Tibial artery (tissue), 4 donors: ENCODE results near the gene CRYBG1.
A peak's percentile ranks its signal among the peaks of the same experiment; 100 is the strongest.

ENCODE experiments used
- DNase-seq, 2 donors: peaks; one replicate each; pipeline ENCODE4 v3.0.0-alpha.2; 2019
- H3K27ac ChIP-seq, 2 donors: fragments of 200-600 bp; sonication (generic) in 1 of 2; 1 replicate in 1 of 2; 2 replicates in 1 of 2; pipeline ENCODE4 v1.5.1; 2018 to 2019; ENCODE audit warnings: mild to moderate bottlenecking in 1 of 2
- H3K27me3 ChIP-seq, 2 donors: fragments of 200-600 bp; sonication (generic) in 1 of 2; one replicate each; pipeline versions ENCODE4 v1.5.1 to v1.6.0; 2016 to 2019
- H3K36me3 ChIP-seq, 3 donors: fragments of 200-600 bp; sonication (generic) in 2 of 3; one replicate each; pipeline ENCODE4 v1.5.1; 2016 to 2019; ENCODE audit warnings: mild to moderate bottlenecking in 2 of 3
- H3K4me1 ChIP-seq, 4 donors: fragments of 200-600 bp; sonication (generic) in 2 of 4; 1 replicate in 3 of 4; 2 replicates in 1 of 4; pipeline ENCODE4 v1.5.1; 2016 to 2019
- H3K4me3 ChIP-seq, 2 donors: fragments of 200-600 bp; sonication (generic) in 1 of 2; 1 replicate in 1 of 2; 2 replicates in 1 of 2; pipeline ENCODE4 v1.5.1; 2018 to 2019; ENCODE audit warnings: mild to moderate bottlenecking in 2 of 2
- H3K9me3 ChIP-seq, 3 donors: fragments of 200-600 bp; sonication (generic) in 1 of 3; one replicate each; pipeline ENCODE4 v1.5.1; 2016 to 2019
- intact Hi-C: fragments of 100-400 bp; cut with DNase I; formaldehyde crosslinking; loops from one replicate; pipeline ENCODE4 v1.15.0; 2023; ENCODE audit warnings: low total_unique reads
- TF ChIP-seq, protein P1 (sequence below), 2 experiments: fragments of 200-600 bp in 1 of 2; fragments of 450-650 bp in 1 of 2; IDR thresholded peaks; one replicate each; pipeline ENCODE4 v1.5.1; 2017 to 2019; ENCODE audit warnings: antibody characterized with exemption in 2 of 2, mild to moderate bottlenecking in 1 of 2, moderate library complexity in 1 of 2

Gene CRYBG1

DNA sequence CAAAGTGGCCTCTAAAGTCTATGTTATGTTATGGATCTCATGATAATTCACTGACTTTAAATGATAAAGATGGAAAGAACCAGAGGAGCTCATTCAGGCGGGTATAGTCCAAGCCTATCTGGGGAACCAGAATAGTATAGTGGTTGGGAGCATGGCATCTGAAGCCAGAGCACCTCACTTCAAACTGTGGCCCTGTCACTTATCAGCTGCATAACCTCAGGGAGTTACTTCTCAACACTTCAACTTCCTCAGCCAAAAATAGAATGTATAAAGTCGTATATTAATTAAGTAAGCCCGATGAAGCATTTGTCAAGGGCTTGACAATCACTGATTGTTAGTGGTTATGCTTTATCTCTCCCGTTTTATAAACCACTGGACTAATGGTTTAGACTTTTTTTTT lies 156.1 kb downstream of the CRYBG1 start:
- Histone ChIP-seq H3K36me3 (no peaks in the 10 kb centered on the region), H3K27ac (no peak overlapping the region), H3K9me3 (no peaks in the 10 kb centered on the region), H3K27me3 (peaks cover 0 to 4% of the 10 kb centered on the region in 2 donors), H3K4me3 (no peak overlapping the region), H3K4me1 (peaks cover 0 to 14% (median 8%) of the 10 kb centered on the region in 4 donors)
- TF ChIP-seq, protein P1, sequence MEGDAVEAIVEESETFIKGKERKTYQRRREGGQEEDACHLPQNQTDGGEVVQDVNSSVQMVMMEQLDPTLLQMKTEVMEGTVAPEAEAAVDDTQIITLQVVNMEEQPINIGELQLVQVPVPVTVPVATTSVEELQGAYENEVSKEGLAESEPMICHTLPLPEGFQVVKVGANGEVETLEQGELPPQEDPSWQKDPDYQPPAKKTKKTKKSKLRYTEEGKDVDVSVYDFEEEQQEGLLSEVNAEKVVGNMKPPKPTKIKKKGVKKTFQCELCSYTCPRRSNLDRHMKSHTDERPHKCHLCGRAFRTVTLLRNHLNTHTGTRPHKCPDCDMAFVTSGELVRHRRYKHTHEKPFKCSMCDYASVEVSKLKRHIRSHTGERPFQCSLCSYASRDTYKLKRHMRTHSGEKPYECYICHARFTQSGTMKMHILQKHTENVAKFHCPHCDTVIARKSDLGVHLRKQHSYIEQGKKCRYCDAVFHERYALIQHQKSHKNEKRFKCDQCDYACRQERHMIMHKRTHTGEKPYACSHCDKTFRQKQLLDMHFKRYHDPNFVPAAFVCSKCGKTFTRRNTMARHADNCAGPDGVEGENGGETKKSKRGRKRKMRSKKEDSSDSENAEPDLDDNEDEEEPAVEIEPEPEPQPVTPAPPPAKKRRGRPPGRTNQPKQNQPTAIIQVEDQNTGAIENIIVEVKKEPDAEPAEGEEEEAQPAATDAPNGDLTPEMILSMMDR (IDR thresholded peaks at IDR 0.05), result no peak
- intact Hi-C loops, result no loop called here
- no peak for DNase-seq

DNA sequence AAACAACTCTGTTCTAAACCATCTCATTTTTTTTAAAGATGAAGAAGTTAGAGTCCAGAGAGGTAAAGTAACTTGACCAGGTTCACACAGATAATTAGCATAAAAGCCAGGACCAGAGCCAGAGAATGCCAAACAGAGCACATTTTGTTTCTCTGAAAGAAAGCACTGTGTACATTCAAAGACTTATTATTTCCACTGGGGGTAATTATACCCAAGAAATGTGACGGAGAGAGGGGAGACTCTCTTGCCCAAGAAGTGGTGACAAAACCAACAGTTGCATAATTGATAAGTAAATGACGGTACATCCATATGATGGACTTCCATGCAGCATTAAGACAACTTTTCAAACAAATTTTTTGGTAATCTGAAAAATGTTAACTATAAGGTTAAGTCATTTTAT lies 157.2 kb downstream of the CRYBG1 start:
- peaks cover 0 to 9% (median 1%) of the 10 kb centered on the region in 4 donors for H3K4me1 ChIP-seq
- H3K36me3 ChIP-seq, result no peaks in the 10 kb centered on the region
- no peaks in the 10 kb centered on the region for H3K9me3 ChIP-seq
- intact Hi-C loops, result no loop called here
- DNase-seq, result no peak
- no peak overlapping the region for H3K4me3 ChIP-seq
- no peaks in the 10 kb centered on the region for H3K27me3 ChIP-seq
- TF ChIP-seq, protein P1 (IDR thresholded peaks at IDR 0.05), result no peak
- H3K27ac ChIP-seq, result no peak overlapping the region

DNA sequence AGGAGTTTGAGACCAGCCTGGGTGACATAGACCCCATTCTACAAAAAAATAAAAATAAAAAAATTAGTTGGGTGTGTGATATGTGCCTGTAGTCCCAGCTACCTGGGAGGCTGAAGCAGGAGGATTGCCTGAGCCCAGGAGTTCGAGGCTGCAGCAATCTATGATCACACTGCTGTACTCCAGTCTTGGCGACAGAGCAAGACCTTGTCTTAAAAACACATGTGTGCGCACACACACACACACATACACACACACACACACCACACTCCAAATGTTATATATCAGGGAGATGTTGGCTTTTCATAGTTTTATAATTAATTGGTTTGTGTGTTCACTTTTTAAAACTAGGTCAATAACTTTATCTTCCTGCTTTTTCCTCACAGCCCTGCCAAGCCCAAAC lies 158.2 kb downstream of the CRYBG1 start:
- no peaks in the 10 kb centered on the region for H3K36me3 ChIP-seq
- no peak for DNase-seq
- TF ChIP-seq, protein P1 (IDR thresholded peaks at IDR 0.05), result no peak
- no peak overlapping the region for H3K27ac ChIP-seq
- no peaks in the 10 kb centered on the region for H3K9me3 ChIP-seq
- intact Hi-C loops, result no loop called here
- peaks cover 0 to 6% (median 0%) of the 10 kb centered on the region in 4 donors for H3K4me1 ChIP-seq
- H3K27me3 ChIP-seq, result no peaks in the 10 kb centered on the region
- no peak overlapping the region for H3K4me3 ChIP-seq

DNA sequence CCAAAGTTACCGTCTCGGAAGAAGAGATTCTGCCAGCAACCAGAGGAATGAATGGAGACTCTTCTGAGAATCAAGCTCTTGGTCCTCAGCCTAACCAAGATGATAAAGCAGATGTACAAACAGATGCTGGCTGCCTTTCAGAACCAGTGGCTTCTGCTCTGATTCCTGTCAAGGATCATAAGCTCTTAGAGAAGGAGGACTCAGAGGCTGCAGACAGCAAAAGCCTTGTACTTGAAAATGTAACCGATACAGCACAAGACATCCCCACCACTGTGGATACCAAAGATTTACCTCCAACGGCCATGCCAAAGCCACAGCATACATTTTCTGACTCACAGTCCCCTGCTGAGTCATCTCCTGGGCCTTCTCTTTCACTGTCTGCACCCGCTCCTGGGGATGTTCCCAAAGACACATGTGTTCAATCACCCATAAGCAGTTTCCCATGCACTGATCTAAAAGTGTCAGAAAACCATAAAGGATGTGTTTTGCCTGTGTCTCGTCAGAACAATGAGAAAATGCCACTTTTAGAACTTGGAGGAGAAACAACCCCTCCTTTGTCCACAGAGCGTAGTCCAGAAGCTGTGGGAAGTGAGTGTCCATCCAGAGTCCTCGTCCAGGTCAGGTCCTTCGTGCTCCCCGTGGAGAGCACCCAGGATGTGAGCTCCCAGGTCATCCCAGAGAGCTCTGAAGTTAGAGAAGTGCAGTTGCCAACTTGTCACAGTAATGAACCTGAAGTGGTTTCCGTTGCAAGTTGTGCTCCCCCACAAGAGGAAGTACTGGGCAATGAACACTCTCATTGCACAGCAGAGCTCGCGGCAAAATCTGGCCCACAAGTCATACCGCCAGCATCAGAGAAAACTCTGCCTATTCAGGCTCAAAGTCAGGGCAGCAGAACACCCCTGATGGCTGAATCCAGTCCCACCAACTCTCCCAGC lies 159.2 kb downstream of the CRYBG1 start:
- Histone ChIP-seq H3K4me1 (no peaks in the 10 kb centered on the region), H3K9me3 (no peaks in the 10 kb centered on the region), H3K36me3 (no peaks in the 10 kb centered on the region), H3K27me3 (no peaks in the 10 kb centered on the region), H3K4me3 (no peak overlapping the region), H3K27ac (no peak overlapping the region)
- intact Hi-C loops, result no loop called here
- TF ChIP-seq, protein P1 (IDR thresholded peaks at IDR 0.05), result no peak
- peak in 1 of 2 donors; percentile 37 for DNase-seq

DNA sequence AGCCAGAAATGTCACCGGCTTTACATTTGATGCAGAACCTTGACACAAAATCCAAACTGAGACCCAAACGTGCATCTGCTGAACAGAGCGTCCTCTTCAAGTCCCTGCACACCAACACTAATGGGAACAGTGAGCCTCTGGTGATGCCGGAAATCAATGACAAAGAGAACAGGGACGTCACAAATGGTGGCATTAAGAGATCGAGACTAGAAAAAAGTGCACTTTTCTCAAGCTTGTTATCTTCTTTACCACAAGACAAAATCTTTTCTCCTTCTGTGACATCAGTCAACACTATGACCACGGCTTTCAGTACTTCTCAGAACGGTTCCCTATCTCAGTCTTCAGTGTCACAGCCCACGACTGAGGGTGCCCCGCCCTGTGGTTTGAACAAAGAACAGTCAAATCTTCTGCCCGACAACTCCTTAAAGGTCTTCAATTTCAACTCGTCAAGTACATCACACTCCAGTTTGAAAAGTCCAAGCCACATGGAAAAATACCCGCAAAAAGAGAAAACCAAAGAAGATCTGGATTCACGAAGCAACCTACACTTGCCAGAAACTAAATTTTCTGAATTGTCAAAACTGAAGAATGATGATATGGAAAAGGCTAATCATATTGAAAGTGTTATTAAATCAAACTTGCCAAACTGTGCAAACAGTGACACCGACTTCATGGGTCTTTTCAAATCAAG lies 160.3 kb downstream of the CRYBG1 start:
- H3K4me3 ChIP-seq, result no peak overlapping the region
- TF ChIP-seq, protein P1 (IDR thresholded peaks at IDR 0.05), result no peak
- H3K27ac ChIP-seq, result no peak overlapping the region
- no peaks in the 10 kb centered on the region for H3K4me1 ChIP-seq
- no peaks in the 10 kb centered on the region for H3K9me3 ChIP-seq
- no peaks in the 10 kb centered on the region for H3K27me3 ChIP-seq
- no peaks in the 10 kb centered on the region for H3K36me3 ChIP-seq
- intact Hi-C loops, result no loop called here
- DNase-seq, result no peak
